GM18526 (cell line): ENCODE data around the gene CELF4.

Experiments
- POLR2A ChIP-seq: IDR thresholded peaks from 3 replicates; pipeline ENCODE4 v1.6.1; 2011; ENCODE audit not compliant: insufficient read length; ENCODE audit errors: extremely low read depth

The CELF4 gene

GRCh38 chr18:37456873-37457272 is 108.7 kb downstream of the CELF4 start:
- TF ChIP-seq POLR2A = no peak

- TF ChIP-seq POLR2A = no peak
Measured at GRCh38 chr18:37456395-37456794, 109.2 kb downstream of the CELF4 start.

GRCh38 chr18:37453752-37454151 is 111.8 kb downstream of the CELF4 start:
- TF ChIP-seq POLR2A = no peak

GRCh38 chr18:37452682-37453385 is 112.8 kb downstream of the CELF4 start:
- TF ChIP-seq POLR2A = no peak

- TF ChIP-seq POLR2A = no peak
Measured at GRCh38 chr18:37452015-37452414, 113.6 kb downstream of the CELF4 start.

- no peak for TF ChIP-seq POLR2A
Measured at GRCh38 chr18:37451239-37451825, 114.3 kb downstream of the CELF4 start.

GRCh38 chr18:37450434-37451132 is 115.0 kb downstream of the CELF4 start:
- no peak for TF ChIP-seq POLR2A

- no peak for TF ChIP-seq POLR2A
Measured at GRCh38 chr18:37449618-37450017, 116.0 kb downstream of the CELF4 start.

GRCh38 chr18:37448946-37449345 is 116.7 kb downstream of the CELF4 start:
- no peak for TF ChIP-seq POLR2A

- no peak for TF ChIP-seq POLR2A
Measured at GRCh38 chr18:37447962-37448888, 117.4 kb downstream of the CELF4 start.

- TF ChIP-seq POLR2A = no peak
Measured at GRCh38 chr18:37445836-37446235, 119.8 kb downstream of the CELF4 start.

- no peak for TF ChIP-seq POLR2A
Measured at GRCh38 chr18:37445368-37445767, 120.2 kb downstream of the CELF4 start.

GRCh38 chr18:37443325-37444055 is 122.1 kb downstream of the CELF4 start:
- TF ChIP-seq POLR2A = no peak

GRCh38 chr18:37442477-37442876 is 123.1 kb downstream of the CELF4 start:
- TF ChIP-seq POLR2A = no peak

GRCh38 chr18:37441821-37442220 is 123.8 kb downstream of the CELF4 start:
- no peak for TF ChIP-seq POLR2A

GRCh38 chr18:37440206-37440605 is 125.4 kb downstream of the CELF4 start:
- no peak for TF ChIP-seq POLR2A
